ENCODE data around the gene TAF1. TPM values are rescaled to one million over a fixed set of nuclear protein-coding genes. Genes with fewer than 3 reads are reported as not detected.

The TAF1 gene
- total and polyA plus RNA-seq, 10 of the 15 experiments (the other 5 are each of a cell fraction or from before 2014, with no cell fraction given): 4.1 to 24.2 (median 17.2) TPM

GRCh38 chrX:71364221-71364620 is 1.9 kb upstream of the TAF1 start:
- Histone ChIP-seq H3K27me3 (replicated peaks in 1 of 2; ENCODE audit: control insufficient read depth in 2 of 2, insufficient read depth in 2 of 2, low read length in 1 of 2) (no peaks in the 10 kb centered on the region), H4K20me1 (ENCODE audit: control insufficient read depth, insufficient read depth) (no peaks in the 10 kb centered on the region), H3K9me3 (replicated peaks; ENCODE audit: control insufficient read depth, insufficient read depth, low read length) (no peaks in the 10 kb centered on the region), H2AFZ (ENCODE audit: control insufficient read depth, low read depth, low read length) (no peak overlapping the region), H3K4me2 (ENCODE audit: control insufficient read depth, insufficient read depth) (no peak overlapping the region), H3K27ac (ENCODE audit: control insufficient read depth, insufficient read depth) (no peak overlapping the region), H3K79me2 (ENCODE audit: control insufficient read depth, insufficient read depth, low read length) (peaks cover 22% of the 10 kb centered on the region), H3K36me3 (ENCODE audit: control insufficient read depth in 2 of 2, insufficient read depth in 2 of 2, low read length in 1 of 2) (0 out of 4 replicates have a peak, but pooled peaks cover 0 to 3% of the 10 kb centered on the region in 2 experiments), H3K9ac (ENCODE audit: control insufficient read depth, insufficient read depth, low read length) (no peak overlapping the region), H3K4me3 (no peak overlapping the region), H3K4me1 (ENCODE audit: control insufficient read depth, insufficient read depth, low read length) (no peaks in the 10 kb centered on the region)
- DNase-seq (ENCODE audit: low read depth, low spot score) (no peak), FAIRE-seq (no peak), ATAC-seq (no peak)
- WGBS (ENCODE audit: insufficient coverage, insufficient replicate concordance, low lambda C conversion rate, missing lambda C conversion rate): 85% methylated on average over 11 of the region's 14 CpGs
- intact Hi-C loops (cut with micrococcal nuclease; ENCODE audit: unreplicated experiment) (loop anchor here (10.0 kb wide), 1 partner anchor 249 kb away; the partner anchor contains the start of genes IL2RG and MED12), in situ Hi-C loops (cut with MboI) (no loop called here)
- ChIA-PET CTCF (no interaction called here), RAD21 (ENCODE audit: unreplicated experiment) (no interaction called here), POLR2A (no interaction called here), SMC1A (ENCODE audit: uncharacterized antibody, unreplicated experiment) (no interaction called here)
- BruUV-seq (replicated peaks): no TSS peak
- TF ChIP-seq RAD51 (IDR thresholded peaks at IDR 0.05): no peak
- TF ChIP-seq NRF1 (conservative IDR thresholded peaks at IDR 0.05; ENCODE audit: low read depth, low read length): no peak
- TF ChIP-seq PML (IDR thresholded peaks at IDR 0.05; ENCODE audit: low read length): no peak
- no peak for TF ChIP-seq KLF5 (IDR thresholded peaks at IDR 0.05; ENCODE audit: partially characterized antibody)
- TF ChIP-seq RELB (IDR thresholded peaks at IDR 0.05; ENCODE audit: low read depth): no peak
- TF ChIP-seq, protein P1, sequence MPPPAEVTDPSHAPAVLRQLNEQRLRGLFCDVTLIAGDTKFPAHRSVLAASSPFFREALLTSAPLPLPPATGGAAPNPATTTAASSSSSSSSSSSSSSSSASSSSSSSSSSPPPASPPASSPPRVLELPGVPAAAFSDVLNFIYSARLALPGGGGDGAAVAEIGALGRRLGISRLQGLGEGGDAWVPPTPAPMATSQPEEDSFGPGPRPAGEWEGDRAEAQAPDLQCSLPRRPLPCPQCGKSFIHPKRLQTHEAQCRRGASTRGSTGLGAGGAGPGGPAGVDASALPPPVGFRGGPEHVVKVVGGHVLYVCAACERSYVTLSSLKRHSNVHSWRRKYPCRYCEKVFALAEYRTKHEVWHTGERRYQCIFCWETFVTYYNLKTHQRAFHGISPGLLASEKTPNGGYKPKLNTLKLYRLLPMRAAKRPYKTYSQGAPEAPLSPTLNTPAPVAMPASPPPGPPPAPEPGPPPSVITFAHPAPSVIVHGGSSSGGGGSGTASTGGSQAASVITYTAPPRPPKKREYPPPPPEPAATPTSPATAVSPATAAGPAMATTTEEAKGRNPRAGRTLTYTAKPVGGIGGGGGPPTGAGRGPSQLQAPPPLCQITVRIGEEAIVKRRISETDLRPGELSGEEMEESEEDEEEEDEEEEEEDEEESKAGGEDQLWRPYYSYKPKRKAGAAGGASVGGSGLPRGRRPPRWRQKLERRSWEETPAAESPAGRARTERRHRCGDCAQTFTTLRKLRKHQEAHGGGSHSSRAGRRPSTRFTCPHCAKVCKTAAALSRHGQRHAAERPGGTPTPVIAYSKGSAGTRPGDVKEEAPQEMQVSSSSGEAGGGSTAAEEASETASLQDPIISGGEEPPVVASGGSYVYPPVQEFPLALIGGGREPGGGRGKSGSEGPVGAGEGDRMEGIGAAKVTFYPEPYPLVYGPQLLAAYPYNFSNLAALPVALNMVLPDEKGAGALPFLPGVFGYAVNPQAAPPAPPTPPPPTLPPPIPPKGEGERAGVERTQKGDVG (CRISPR knock-in tag; IDR thresholded peaks at IDR 0.05): no peak
- TF ChIP-seq FOXK2 (IDR thresholded peaks at IDR 0.05): no peak
- TF ChIP-seq BRCA1 (IDR thresholded peaks at IDR 0.05; ENCODE audit: low read depth, low read length): no peak

All from GM12878 (cell line).